Fibroblast of skin of left quadriceps (primary cell): ENCODE results near the gene TRAPPC3L.
"Not testable (repeated sequence)": the region's sequence is repeated elsewhere in the genome, so short reads cannot be mapped to it uniquely, and the experiment has no call there.

Source experiments
- DNase-seq, 2 experiments: peaks; one replicate each; pipeline ENCODE4 v3.0.0-alpha.2; 2013; ENCODE audit warnings: low read depth in 2 of 2

Gene TRAPPC3L

GRCh38 chr6:116513224-116513875, 32.1 kb downstream of the TRAPPC3L start:
- DNase-seq: no peak

GRCh38 chr6:116512734-116513133, 32.8 kb downstream of the TRAPPC3L start:
- DNase-seq: no peak

- no peak for DNase-seq
Observed at GRCh38 chr6:116512111-116512559, 33.3 kb downstream of the TRAPPC3L start.

DNA sequence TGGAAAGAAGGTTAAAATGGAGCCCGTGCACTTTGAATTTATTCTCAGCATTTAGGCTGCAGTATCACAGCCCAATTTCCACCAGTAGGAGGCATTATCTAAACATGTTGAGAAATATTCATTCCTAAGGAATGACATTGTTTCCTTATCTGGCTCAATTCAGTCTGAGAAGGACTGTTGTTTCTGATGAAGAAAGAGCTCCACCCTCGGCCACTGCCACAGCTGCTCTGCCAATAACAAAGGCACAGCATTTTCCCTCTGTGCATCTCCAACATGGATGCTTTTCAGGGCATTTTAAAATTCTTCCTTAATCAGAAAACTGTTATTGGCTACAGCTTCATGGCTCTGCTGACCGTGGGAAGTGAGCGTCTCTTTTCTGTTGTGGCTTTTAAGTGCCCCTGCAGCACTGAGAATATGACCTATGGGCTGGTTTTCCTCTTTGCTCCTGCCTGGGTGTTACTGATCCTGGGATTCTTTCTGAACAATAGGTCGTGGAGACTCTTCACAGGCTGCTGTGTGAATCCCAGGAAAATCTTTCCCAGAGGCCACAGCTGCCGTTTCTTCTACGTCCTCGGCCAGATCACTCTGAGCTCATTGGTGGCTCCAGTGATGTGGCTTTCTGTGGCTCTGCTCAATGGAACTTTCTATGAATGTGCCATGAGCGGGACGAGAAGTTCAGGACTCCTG, 33.9 kb downstream of the TRAPPC3L start, which contains the start of gene CALHM5:
CALHM5 (plus strand) TSS at position 216 of the 687 bp plus-strand sequence; CDS start at position 274, 58 bp downstream.
- peak; percentile 73 to 77 for DNase-seq

DNA sequence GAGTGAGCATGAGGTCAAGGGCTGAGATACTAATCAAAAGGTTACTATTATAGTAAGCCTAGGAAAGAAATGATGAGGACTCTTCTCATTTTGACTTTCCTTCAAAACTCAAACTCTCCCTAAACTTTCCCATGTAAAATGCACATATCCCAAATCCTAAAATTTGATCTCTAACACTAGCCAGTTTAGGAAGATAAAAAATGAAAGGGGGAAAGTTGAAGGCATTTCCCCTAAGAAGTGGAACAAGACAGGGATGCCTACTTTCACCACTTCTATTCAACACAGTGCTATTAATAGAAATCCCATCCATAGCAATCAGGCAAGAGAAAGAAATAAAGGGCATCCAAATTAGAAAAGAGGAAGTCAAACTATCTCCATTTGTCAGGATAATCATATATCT, 37.0 kb downstream of the TRAPPC3L start:
- no peak for DNase-seq

GRCh38 chr6:116507324-116507723, 38.2 kb downstream of the TRAPPC3L start:
- DNase-seq: no peak

DNA sequence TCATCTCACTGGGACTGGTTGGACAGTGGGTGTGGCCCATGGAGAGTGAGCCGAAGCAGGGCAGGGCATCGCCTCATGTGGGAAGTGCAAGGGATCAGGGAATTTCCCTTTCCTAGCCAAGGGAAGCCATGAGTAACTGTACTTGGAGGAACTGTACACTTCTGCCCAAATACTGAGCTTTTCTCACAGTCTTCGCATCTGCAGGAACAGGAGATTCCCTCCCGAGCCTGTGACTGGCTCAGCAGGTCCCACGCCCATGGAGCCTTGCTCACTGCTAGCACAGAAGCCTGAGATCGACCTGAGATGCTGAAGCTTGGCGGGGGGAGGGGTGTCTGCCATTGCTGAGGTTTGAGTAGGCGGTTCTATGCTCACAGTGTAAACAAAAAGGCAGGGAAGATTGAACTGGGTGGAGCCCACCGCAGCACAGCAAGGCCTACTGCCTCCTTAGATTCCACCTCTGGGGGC, 44.5 kb downstream of the TRAPPC3L start:
- DNase-seq: no peak

DNA sequence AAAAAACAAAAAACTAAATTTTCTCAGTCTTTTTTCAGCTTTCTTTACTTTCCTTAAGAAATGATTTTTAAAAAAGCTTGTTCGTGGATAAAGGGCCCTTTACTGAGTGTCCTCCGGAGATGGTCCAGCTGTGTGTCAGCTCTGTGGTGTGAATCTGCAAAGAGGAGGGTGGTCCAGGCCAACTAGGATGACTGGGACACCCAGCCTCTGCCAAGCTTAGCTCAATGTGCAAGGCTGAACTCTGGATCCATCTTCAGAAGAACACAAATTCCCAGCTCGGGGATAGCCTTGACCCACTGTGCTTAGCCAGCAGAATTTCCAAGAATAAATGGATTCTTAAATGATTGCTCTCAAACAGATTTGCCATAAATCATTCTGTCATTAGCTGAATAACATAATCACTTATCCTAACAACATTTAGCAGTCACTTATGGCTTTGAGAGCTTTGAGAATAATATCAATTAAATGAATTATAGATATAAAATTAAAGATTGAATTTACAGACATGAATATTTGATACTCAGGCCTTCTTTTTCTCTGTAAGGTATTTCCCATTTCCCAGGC, 48.3 kb downstream of the TRAPPC3L start:
- no peak for DNase-seq

DNA sequence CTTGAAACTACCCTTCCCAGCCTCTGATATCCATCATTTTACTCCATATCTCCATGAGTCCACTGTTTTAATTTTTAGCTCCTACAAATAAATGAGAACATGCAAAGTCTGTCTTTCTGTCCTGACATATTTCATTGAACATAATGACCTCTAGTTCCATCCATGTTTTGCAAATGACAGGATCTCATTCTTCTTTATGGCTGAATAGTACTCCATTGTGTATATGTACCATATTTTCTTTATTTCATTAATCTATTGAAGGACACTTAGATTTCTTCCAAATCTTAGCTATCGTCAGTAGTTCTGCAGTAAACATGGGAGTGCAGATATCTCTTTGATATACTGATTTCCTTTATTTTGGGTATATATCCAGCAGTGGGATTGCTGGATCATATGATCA, 50.3 kb downstream of the TRAPPC3L start:
- DNase-seq: not testable (repeated sequence)

DNA sequence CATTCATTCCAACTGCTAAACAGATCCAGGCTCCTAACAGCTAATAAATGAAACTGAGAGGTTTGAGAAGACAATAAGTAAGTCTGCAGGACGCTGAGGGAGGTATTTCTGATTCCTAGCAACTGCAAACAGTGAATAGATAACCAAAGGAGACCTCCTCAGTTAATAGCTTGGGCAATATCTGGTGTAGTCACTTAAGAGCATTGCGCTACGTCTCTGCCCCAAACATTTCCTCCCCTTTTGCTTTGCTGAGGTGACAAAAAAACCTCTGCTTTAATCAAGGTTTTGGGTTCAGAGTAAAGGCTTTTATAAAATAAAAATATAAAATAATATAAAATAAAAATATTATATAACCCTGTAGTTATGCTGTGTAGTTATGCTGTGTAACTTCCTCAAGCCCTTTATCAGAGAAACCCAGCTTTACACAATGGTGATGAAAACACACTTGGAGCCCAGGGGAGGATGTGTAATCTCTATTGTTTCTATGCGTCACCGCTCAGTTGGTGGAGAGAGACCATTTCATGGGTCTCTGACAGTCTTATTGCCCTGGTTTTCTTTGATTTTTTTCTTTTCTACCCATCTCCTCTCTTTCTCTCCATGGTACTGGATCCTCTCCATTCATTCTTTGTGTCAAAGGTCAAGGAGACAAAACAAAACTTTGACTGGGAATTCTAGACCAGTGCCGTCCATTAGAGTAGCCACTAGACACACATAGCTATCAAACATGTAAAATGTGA, 53.0 kb downstream of the TRAPPC3L start:
- no peak for DNase-seq

- no peak for DNase-seq
Observed at GRCh38 chr6:116491610-116492330, 53.7 kb downstream of the TRAPPC3L start.

GRCh38 chr6:116485559-116486184, 59.8 kb downstream of the TRAPPC3L start:
- DNase-seq: peak; percentile 19 to 22

DNA sequence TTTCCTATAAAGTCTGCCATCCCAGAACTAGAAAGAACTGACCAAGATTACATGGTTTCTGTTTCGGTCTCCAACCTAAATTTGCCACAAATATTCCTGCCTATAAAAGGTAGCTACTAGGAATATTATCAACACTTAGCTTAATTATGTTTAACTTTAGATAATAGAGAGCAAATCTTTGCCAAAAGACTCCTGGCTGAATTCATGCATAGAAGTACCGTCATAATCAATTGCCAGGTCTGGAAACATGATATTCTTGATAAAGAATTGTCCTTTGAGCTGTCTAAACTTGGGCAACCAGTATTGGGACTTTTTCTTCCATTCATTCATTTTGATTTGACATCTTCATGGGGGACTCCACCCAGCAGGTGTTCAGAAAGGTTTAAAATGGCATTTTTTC, 61.9 kb downstream of the TRAPPC3L start:
- DNase-seq: no peak

- DNase-seq: no peak
Observed at GRCh38 chr6:116482780-116483179, 62.7 kb downstream of the TRAPPC3L start.

DNA sequence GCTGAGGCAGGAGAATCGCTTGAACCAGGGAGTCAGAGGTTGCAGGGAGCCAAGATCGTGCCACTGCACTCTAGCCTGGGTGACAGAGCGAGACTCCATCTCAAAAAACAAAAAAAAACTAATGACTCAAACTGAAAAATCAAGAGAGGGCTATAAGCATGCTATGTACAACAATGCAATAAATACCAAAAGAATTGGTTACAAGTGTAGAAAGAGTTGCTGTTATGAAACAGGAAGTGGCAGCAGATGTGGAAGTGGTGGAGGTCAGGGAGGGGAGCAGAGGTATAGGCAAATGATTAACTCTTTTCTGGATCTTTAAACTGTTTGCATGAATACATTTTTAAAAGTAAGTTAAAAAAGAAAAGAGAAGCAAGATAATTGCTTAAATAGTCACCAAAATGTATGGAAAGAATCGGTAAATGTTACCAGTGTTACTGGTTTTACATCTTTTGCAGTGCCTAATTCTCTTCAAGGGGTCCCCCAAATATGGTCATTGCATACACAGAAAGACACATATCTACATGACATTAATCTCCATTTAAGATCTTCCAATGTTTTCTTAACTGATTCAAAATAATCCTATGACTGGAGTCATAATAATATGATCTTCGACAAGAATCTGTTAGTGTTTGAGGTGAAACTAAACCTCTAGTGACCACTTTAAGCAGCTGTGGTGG, 69.3 kb downstream of the TRAPPC3L start:
- DNase-seq: peak; percentile 10 to 24

DNA sequence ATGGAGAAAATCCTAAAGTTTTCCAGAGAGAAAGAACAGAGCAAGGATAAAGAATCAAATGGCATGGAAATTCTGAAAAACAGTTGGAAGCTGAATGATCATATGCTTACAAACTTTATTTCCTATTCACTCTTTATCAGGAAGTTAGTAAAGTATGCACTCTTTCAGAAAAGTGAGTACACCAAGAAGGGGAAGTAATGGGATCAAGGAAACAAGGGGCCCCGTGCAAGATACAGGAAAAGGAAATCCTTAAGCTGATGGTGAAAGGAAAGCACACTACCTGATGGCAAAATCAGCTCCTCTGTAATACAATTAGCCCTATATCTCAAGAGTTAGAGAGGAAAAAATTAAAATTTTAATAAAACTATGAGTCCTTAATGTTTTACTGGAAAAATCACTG, 70.3 kb downstream of the TRAPPC3L start:
- DNase-seq: no peak

DNA sequence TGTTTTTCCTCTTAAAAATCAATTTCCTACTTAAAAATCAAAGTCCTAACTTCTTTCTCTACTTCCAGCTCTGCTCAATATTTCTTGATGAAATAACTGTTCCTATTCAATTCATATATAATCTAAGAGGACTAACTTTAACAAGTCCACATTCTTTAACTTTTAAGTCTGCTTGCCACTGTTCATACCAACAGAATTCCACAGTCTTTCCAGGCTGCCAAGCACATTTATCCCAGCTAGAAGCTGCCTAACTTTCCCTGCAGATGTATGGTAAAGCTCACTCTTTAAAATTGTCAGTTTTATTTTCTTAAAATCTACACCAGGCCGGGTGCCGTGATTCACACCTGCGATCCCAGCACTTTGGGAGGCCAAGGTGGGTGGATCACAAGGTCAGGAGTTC, 72.8 kb downstream of the TRAPPC3L start:
- DNase-seq: no peak

DNA sequence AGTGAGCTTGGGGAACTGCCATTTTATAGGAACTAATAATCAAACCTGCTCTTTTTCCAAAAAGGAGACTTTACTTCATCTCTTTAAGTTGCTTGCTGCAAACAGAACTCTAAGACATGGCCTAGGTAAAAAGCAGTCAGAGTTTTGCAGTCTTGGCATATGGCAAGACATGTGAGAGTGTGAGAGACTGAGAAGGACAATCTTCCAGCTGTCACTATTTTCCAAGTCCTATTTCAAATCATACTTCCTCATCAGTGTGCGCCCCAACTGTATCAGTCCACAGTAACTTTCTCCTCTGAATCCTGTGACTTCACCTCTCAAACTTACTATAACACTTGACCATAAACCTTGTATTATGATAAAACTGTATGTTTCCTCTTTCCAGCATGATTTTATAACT, 74.0 kb downstream of the TRAPPC3L start:
- DNase-seq: no peak

- DNase-seq: no peak
Observed at GRCh38 chr6:116468293-116468692, 77.2 kb downstream of the TRAPPC3L start.

GRCh38 chr6:116467514-116467913, 78.0 kb downstream of the TRAPPC3L start:
- no peak for DNase-seq
